WTC11 (cell line): Measurements from ENCODE around the gene SDC4. TPM values are rescaled to one million over a fixed set of nuclear protein-coding genes. Genes with fewer than 3 reads are reported as not detected.

ENCODE experiments used
- ATAC-seq: fragments of 200-7000 bp; cut with Tn5 transposase; 2 replicates; pipeline ENCODE4 v1.10.0; 2021; ENCODE audit warnings: mild to moderate bottlenecking, moderate library complexity
- CTCF ChIA-PET: fragments of 300-600 bp; sonication (Branson Sonifier 250); formaldehyde crosslinking; loops from one replicate; lab custom pipeline; 2021; ENCODE audit warnings: antibody characterized with exemption; lab: Charles Lee
- POLR2A ChIA-PET: fragments of 350-600 bp; sonication (Branson Sonifier 250); formaldehyde crosslinking; loops from one replicate; lab custom pipeline; 2021; ENCODE audit warnings: antibody characterized with exemption; lab: Charles Lee
- DNase-seq: peaks from one replicate; pipeline ENCODE4 v3.0.0; 2021; ENCODE audit warnings: low spot score
- H3K27ac Mint-ChIP-seq: 2 replicates; pipeline ENCODE4 v1.8.0; 2021; ENCODE audit warnings: mixed read lengths
- H3K27me3 Mint-ChIP-seq: 2 replicates; pipeline ENCODE4 v1.8.0; 2021; ENCODE audit warnings: low read depth, mild to moderate bottlenecking, moderate library complexity, mixed read lengths
- H3K36me3 Mint-ChIP-seq: 2 replicates; pipeline ENCODE4 v1.8.0; 2021; ENCODE audit warnings: mixed read lengths
- H3K4me1 Mint-ChIP-seq: 2 replicates; pipeline ENCODE4 v1.8.0; 2022; ENCODE audit warnings: mixed read lengths
- H3K4me3 Mint-ChIP-seq: 2 replicates; pipeline ENCODE4 v1.8.0; 2021; ENCODE audit warnings: mild to moderate bottlenecking, moderate library complexity, mixed read lengths
- H3K9me3 Mint-ChIP-seq: 2 replicates; pipeline ENCODE4 v1.8.0; 2021; ENCODE audit warnings: mixed read lengths
- AFF4 ChIP-seq: sonication (generic); formaldehyde crosslinking; IDR thresholded peaks from 2 replicates; pipeline ENCODE4 v1.8.1; 2023; ENCODE audit warnings: mild to moderate bottlenecking, missing genetic modification reagents, borderline replicate concordance
- ATF3 ChIP-seq: sonication (generic); formaldehyde crosslinking; conservative IDR thresholded peaks from 2 replicates; pipeline ENCODE4 v1.8.1; 2022; ENCODE audit warnings: mild to moderate bottlenecking, missing genetic modification reagents
- CREB1 ChIP-seq: sonication (generic); formaldehyde crosslinking; IDR thresholded peaks from 2 replicates; pipeline ENCODE4 v1.8.0; 2023; ENCODE audit warnings: mild to moderate bottlenecking, missing genetic modification reagents
- CREM ChIP-seq: sonication (generic); formaldehyde crosslinking; IDR thresholded peaks from 2 replicates; pipeline ENCODE4 v1.8.1; 2022; ENCODE audit warnings: mild to moderate bottlenecking, missing genetic modification reagents, moderate library complexity
- E2F5 ChIP-seq: sonication (generic); formaldehyde crosslinking; IDR thresholded peaks from 2 replicates; pipeline ENCODE4 v1.8.1; 2022; ENCODE audit warnings: mild to moderate bottlenecking, moderate library complexity, missing genetic modification reagents
- ELF4 ChIP-seq: sonication (generic); formaldehyde crosslinking; IDR thresholded peaks from 2 replicates; pipeline ENCODE4 v1.8.1; 2022; ENCODE audit warnings: low read depth, mild to moderate bottlenecking, moderate library complexity, missing genetic modification reagents
- ERG ChIP-seq: fragments of 250-450 bp; sonication (Bioruptor Pico); IDR thresholded peaks from 2 replicates; pipeline ENCODE4 v1.8.0; 2021; ENCODE audit warnings: mild to moderate bottlenecking
- ESRRA ChIP-seq: sonication (generic); formaldehyde crosslinking; IDR thresholded peaks from 2 replicates; pipeline ENCODE4 v1.8.1; 2022; ENCODE audit warnings: mild to moderate bottlenecking, missing genetic modification reagents, borderline replicate concordance
- FOXJ3 ChIP-seq: sonication (generic); formaldehyde crosslinking; IDR thresholded peaks from 2 replicates; pipeline ENCODE4 v1.9.0; 2021; ENCODE audit warnings: missing genetic modification reagents, mild to moderate bottlenecking, borderline replicate concordance
- FOXP4 ChIP-seq: sonication (generic); formaldehyde crosslinking; IDR thresholded peaks from 2 replicates; pipeline ENCODE4 v1.8.0; 2022; ENCODE audit warnings: mild to moderate bottlenecking, missing genetic modification reagents
- GABPB1 ChIP-seq: sonication (generic); formaldehyde crosslinking; IDR thresholded peaks from 2 replicates; pipeline ENCODE4 v1.8.1; 2023; ENCODE audit warnings: mild to moderate bottlenecking, missing genetic modification reagents
- MYBL2 ChIP-seq: sonication (generic); formaldehyde crosslinking; IDR thresholded peaks from 2 replicates; pipeline ENCODE4 v1.8.1; 2023; ENCODE audit warnings: mild to moderate bottlenecking, moderate library complexity, missing genetic modification reagents
- PRDM15 ChIP-seq: sonication (generic); formaldehyde crosslinking; IDR thresholded peaks from 2 replicates; pipeline ENCODE4 v1.8.0; 2022; ENCODE audit warnings: missing genetic modification reagents
- RELA ChIP-seq: sonication (generic); formaldehyde crosslinking; IDR thresholded peaks from 2 replicates; pipeline ENCODE4 v1.8.1; 2022; ENCODE audit warnings: missing genetic modification reagents, mild to moderate bottlenecking, borderline replicate concordance
- SMAD4 ChIP-seq: sonication (generic); formaldehyde crosslinking; IDR thresholded peaks from 2 replicates; pipeline ENCODE4 v1.8.0; 2022; ENCODE audit warnings: mild to moderate bottlenecking, missing genetic modification reagents
- TEAD4 ChIP-seq: sonication (generic); formaldehyde crosslinking; IDR thresholded peaks from 2 replicates; pipeline ENCODE4 v1.8.0; 2022; ENCODE audit warnings: mild to moderate bottlenecking, missing genetic modification reagents
- ZBTB43 ChIP-seq: sonication (generic); formaldehyde crosslinking; IDR thresholded peaks from 2 replicates; pipeline ENCODE4 v1.8.1; 2023; ENCODE audit warnings: mild to moderate bottlenecking, missing genetic modification reagents
- ZNF263 ChIP-seq: sonication (generic); formaldehyde crosslinking; IDR thresholded peaks from 2 replicates; pipeline ENCODE4 v1.8.1; 2022; ENCODE audit warnings: low read depth, mild to moderate bottlenecking, moderate library complexity, missing genetic modification reagents
- ZNF317 ChIP-seq: sonication (generic); formaldehyde crosslinking; IDR thresholded peaks from 2 replicates; pipeline ENCODE4 v1.8.1; 2023; ENCODE audit warnings: low read depth, mild to moderate bottlenecking, moderate library complexity, missing genetic modification reagents, borderline replicate concordance
- ZNF396 ChIP-seq: fragments of 250-450 bp; sonication (Bioruptor Pico); IDR thresholded peaks from 2 replicates; pipeline ENCODE4 v1.8.0; 2021; ENCODE audit warnings: mild to moderate bottlenecking, moderate library complexity, borderline replicate concordance
- ZNF416 ChIP-seq: fragments of 250-450 bp; sonication (Bioruptor Pico); IDR thresholded peaks from 2 replicates; pipeline ENCODE4 v1.9.0; 2021; ENCODE audit warnings: mild to moderate bottlenecking, inconsistent platforms
- ZNF423 ChIP-seq: fragments of 250-450 bp; sonication (Bioruptor Pico); IDR thresholded peaks from 2 replicates; pipeline ENCODE4 v2.1.2; 2022; ENCODE audit warnings: mild to moderate bottlenecking, moderate library complexity
- total RNA-seq: library from RNA; stranded (reverse); gene quantifications from 3 replicates; pipeline ENCODE4 v1.2.3, GENCODE V29; 2021

The SDC4 gene
- total RNA-seq, 1 experiment from 2014 or later, result 64.0 TPM

- TF ChIP-seq AFF4 (CRISPR knock-in tag) (no peak), SMAD4 (no peak), ESRRA (no peak), GABPB1 (no peak), FOXJ3 (no peak), ZNF396 (CRISPR knock-in tag) (no peak), MYBL2 (no peak)
Measured at GRCh38 chr20:45328451-45328850, 19.8 kb downstream of the SDC4 start (continued).

DNA sequence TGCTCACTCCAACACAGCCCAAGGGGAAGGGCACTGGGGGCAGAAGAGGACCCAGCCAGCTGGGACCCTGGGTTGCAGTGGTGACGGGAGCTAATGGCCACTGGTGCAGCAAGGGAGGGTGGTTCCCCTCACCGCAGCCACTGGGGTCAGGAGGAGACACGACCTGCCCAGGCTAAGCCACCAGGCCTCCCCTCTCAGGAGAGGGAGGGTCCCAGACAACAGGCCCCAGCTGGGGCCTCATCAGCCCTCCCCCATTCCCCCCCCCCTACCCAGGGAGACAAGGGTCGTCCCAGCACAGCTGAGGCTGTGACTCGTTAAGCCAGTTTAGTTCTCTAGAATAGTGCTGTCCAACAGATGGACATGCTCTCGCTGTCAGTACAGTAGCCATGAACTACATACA is 22.9 kb downstream of the SDC4 start:
- DNase-seq (no peak), ATAC-seq (peak; percentile 46)
- Mint-ChIP-seq H3K9me3 (no peaks in the 10 kb centered on the region), H3K4me1 (peaks cover 2% of the 10 kb centered on the region; the same call in 1 of the 2 replicates), H3K4me3 (no peak overlapping the region), H3K27me3 (no peaks in the 10 kb centered on the region), H3K36me3 (peaks cover 17% of the 10 kb centered on the region), H3K27ac (no peak overlapping the region; the same call in 1 of the 2 replicates)
- ChIA-PET POLR2A (no interaction called here), CTCF (interaction anchor here (1.0 to 3.4 kb wide), 3 partner anchors 13 to 111 kb away, joined by 3 to 14 read pairs (median 8); partner anchors contain the start of gene SYS1)
- TF ChIP-seq CREM (CRISPR knock-in tag) (no peak), PRDM15 (CRISPR knock-in tag) (no peak), E2F5 (no peak), ELF4 (CRISPR knock-in tag) (no peak), ZNF317 (CRISPR knock-in tag) (no peak), ATF3 (CRISPR knock-in tag) (no peak), FOXP4 (CRISPR knock-in tag) (no peak), RELA (CRISPR knock-in tag) (no peak), ZBTB43 (no peak), FOXJ3 (no peak), TEAD4 (no peak), ZNF423 (CRISPR knock-in tag) (no peak), ZNF416 (CRISPR knock-in tag) (no peak), CREB1 (no peak), MYBL2 (no peak), ERG (CRISPR knock-in tag) (no peak), ZNF263 (no peak)
